AG10803 (cell line): Measurements from ENCODE around the gene PHOX2B.

Experiments used
- DNase-seq: peaks from one replicate; pipeline ENCODE4 v3.0.0; 2010; ENCODE audit warnings: low read depth
- H3K4me3 ChIP-seq: 2 replicates; pipeline ENCODE4 v1.5.1; 2011; ENCODE audit warnings: mild to moderate bottlenecking, low read length, control low read depth
- CTCF ChIP-seq: conservative IDR thresholded peaks from 2 replicates; pipeline ENCODE4 v1.5.1; 2011; ENCODE audit warnings: mild to moderate bottlenecking, low read length, control low read depth, inconsistent platforms

Gene PHOX2B

GRCh38 chr4:41787931-41788330 lies 39.4 kb upstream of the PHOX2B start:
- no peak for DNase-seq
- H3K4me3 ChIP-seq: no peak overlapping the region
- no peak for TF ChIP-seq CTCF

- no peak for TF ChIP-seq CTCF
- no peak for DNase-seq
- no peak overlapping the region for H3K4me3 ChIP-seq
Observed at GRCh38 chr4:41785665-41786064, 37.1 kb upstream of the PHOX2B start.

- no peak overlapping the region for H3K4me3 ChIP-seq
- DNase-seq: no peak
- no peak for TF ChIP-seq CTCF
Observed at GRCh38 chr4:41784191-41784979, 35.9 kb upstream of the PHOX2B start.

- no peak for DNase-seq
- TF ChIP-seq CTCF: no peak
- no peak overlapping the region for H3K4me3 ChIP-seq
Observed at GRCh38 chr4:41776466-41776865, 27.9 kb upstream of the PHOX2B start.

GRCh38 chr4:41763729-41764128 lies 15.2 kb upstream of the PHOX2B start:
- TF ChIP-seq CTCF: no peak
- no peak for DNase-seq
- no peak overlapping the region for H3K4me3 ChIP-seq

- no peak overlapping the region for H3K4me3 ChIP-seq
- TF ChIP-seq CTCF: no peak
- DNase-seq: no peak
Observed at GRCh38 chr4:41758884-41759283, 10.4 kb upstream of the PHOX2B start.

GRCh38 chr4:41757521-41758156 lies 9.1 kb upstream of the PHOX2B start:
- DNase-seq: no peak
- TF ChIP-seq CTCF: no peak
- H3K4me3 ChIP-seq: no peak overlapping the region
